Endothelial cell of umbilical vein (primary cell): ENCODE data around the gene HHATL. TPM values are rescaled to one million over a fixed set of nuclear protein-coding genes. Genes with fewer than 3 reads are reported as not detected.

Source experiments
- BruUV-seq: library from RNA; stranded (reverse); fragments of 400-500 nt; replicated peaks from 2 replicates; lab custom pipeline; 2021; lab: Mats Ljungman, UMichigan
- CTCF ChIA-PET: fragments of 300-600, 350-600 bp; sonication (Branson Sonifier 250); formaldehyde crosslinking; loops from one replicate; lab custom pipeline; 2021; ENCODE audit warnings: antibody characterized with exemption, inconsistent platforms; lab: Charles Lee
- POLR2A ChIA-PET: fragments of 300-600, 350-600 bp; sonication (Branson Sonifier 250); formaldehyde crosslinking; loops from one replicate; lab custom pipeline; 2021; ENCODE audit warnings: antibody characterized with exemption, inconsistent platforms; lab: Charles Lee
- DNase-seq: peaks from one replicate; pipeline ENCODE4 v3.0.0-alpha.2; 2011; ENCODE audit warnings: low read depth, low spot score
- FAIRE-seq: peaks from 2 replicates; lab custom pipeline; 2011; peaks lifted over from hg19 to GRCh38; lab: Jason Lieb, UNC
- H2AFZ ChIP-seq: 2 replicates; pipeline ENCODE4 v1.6.0; 2012; ENCODE audit warnings: low read depth, low read length, control low read depth, inconsistent platforms
- H3K27ac ChIP-seq: 2 replicates; pipeline ENCODE4 v1.5.1; 2011; ENCODE audit warnings: low read depth, mild to moderate bottlenecking, control low read depth, low read length, moderate library complexity; ENCODE audit not compliant: insufficient read depth
- H3K27me3 ChIP-seq, 2 experiments: 2 replicates each; pipeline versions ENCODE4 v1.6.0 to v1.6.1; 2011; ENCODE audit warnings: low read length in 2 of 2, mixed read lengths in 1 of 2; ENCODE audit not compliant: control insufficient read depth in 2 of 2, insufficient read depth in 2 of 2
- H3K36me3 ChIP-seq, 2 experiments: 2 replicates in 1 of 2; 3 replicates in 1 of 2; pipeline ENCODE4 v1.5.1; 2011; ENCODE audit warnings: low read length in 2 of 2, mild to moderate bottlenecking in 1 of 2, moderate library complexity in 1 of 2; ENCODE audit not compliant: control insufficient read depth in 2 of 2, insufficient read depth in 2 of 2; ENCODE audit errors: extremely low read depth in 1 of 2
- H3K4me1 ChIP-seq: 3 replicates; pipeline ENCODE4 v1.5.1; 2011; ENCODE audit warnings: mild to moderate bottlenecking, low read length; ENCODE audit not compliant: control insufficient read depth, insufficient read depth; ENCODE audit errors: extremely low read depth
- H3K4me2 ChIP-seq: 2 replicates; pipeline ENCODE4 v1.6.1; 2011; ENCODE audit warnings: low read length, control low read depth, mixed read lengths; ENCODE audit not compliant: insufficient read depth
- H3K4me3 ChIP-seq, 3 experiments: fragments of 200-600 bp in 1 of 3; sonication (generic), shearing (Covaris generic) in 1 of 3; replicated peaks in 1 of 3; 2 replicates each; pipeline ENCODE4 v1.5.1; 2011 to 2016; ENCODE audit warnings: control low read depth in 3 of 3, low read length in 3 of 3, mild to moderate bottlenecking in 2 of 3, inconsistent platforms in 1 of 3, low read depth in 1 of 3, moderate library complexity in 1 of 3; ENCODE audit not compliant: insufficient read depth in 1 of 3
- H3K79me2 ChIP-seq: 2 replicates; pipeline ENCODE4 v1.6.0; 2012; ENCODE audit warnings: low read length, inconsistent platforms; ENCODE audit not compliant: control insufficient read depth, insufficient read depth
- H3K9ac ChIP-seq: replicated peaks from 2 replicates; pipeline ENCODE3; 2011; ENCODE audit warnings: low read length, control low read depth; ENCODE audit not compliant: insufficient read depth; ENCODE audit errors: extremely low read depth
- H3K9me1 ChIP-seq: replicated peaks from 3 replicates; pipeline ENCODE4 v1.6.0; 2011; ENCODE audit warnings: mild to moderate bottlenecking, low read length; ENCODE audit not compliant: control insufficient read depth, insufficient read depth; ENCODE audit errors: extremely low read depth
- H3K9me3 ChIP-seq: replicated peaks from 2 replicates; pipeline ENCODE4 v1.5.1; 2012; ENCODE audit warnings: low read length, inconsistent platforms; ENCODE audit not compliant: control insufficient read depth, insufficient read depth
- H4K20me1 ChIP-seq: replicated peaks from 2 replicates; pipeline ENCODE3; 2011; ENCODE audit warnings: mild to moderate bottlenecking, low read length; ENCODE audit not compliant: control insufficient read depth, insufficient read depth; ENCODE audit errors: extremely low read depth
- CTCF ChIP-seq, 2 donors: IDR thresholded peaks; 1 replicate in 1 of 2; 2 replicates in 1 of 2; pipeline ENCODE4 v1.5.1; 2011; ENCODE audit warnings: low read length in 2 of 2, mild to moderate bottlenecking in 2 of 2, moderate library complexity in 2 of 2, control low read depth in 1 of 2, inconsistent platforms in 1 of 2, low read depth in 1 of 2; ENCODE audit not compliant: insufficient read depth in 1 of 2; ENCODE audit errors: extremely low read depth in 1 of 2
- FOS ChIP-seq: IDR thresholded peaks from 2 replicates; pipeline ENCODE4 v1.6.1; 2011; ENCODE audit warnings: mild to moderate bottlenecking, low read length, moderate library complexity, borderline replicate concordance; ENCODE audit not compliant: insufficient read depth
- JUN ChIP-seq: IDR thresholded peaks from 2 replicates; pipeline ENCODE4 v1.6.1; 2011; ENCODE audit warnings: borderline replicate concordance, low read depth; ENCODE audit not compliant: insufficient read length, insufficient read depth
- POLR2A ChIP-seq: IDR thresholded peaks from 2 replicates; pipeline ENCODE4 v1.6.1; 2012; ENCODE audit warnings: low read depth, mild to moderate bottlenecking, control low read depth, low read length
- POLR2AphosphoS5 ChIP-seq: IDR thresholded peaks from 2 replicates; pipeline ENCODE4 v1.6.1; 2012; ENCODE audit warnings: low read depth, mild to moderate bottlenecking, control low read depth, low read length, moderate library complexity; ENCODE audit not compliant: insufficient read depth
- dilution Hi-C: fragments of 300-500 bp; cut with MboI; formaldehyde crosslinking; loops from one replicate; pipeline ENCODE4 v1.15.0; 2019; ENCODE audit warnings: low sequenced_read_pairs; ENCODE audit not compliant: extremely low pct_ligation_motif_present
- intact Hi-C: fragments of 100-400 bp; cut with micrococcal nuclease; formaldehyde crosslinking; loops from one replicate; pipeline ENCODE4 v1.10.0; 2022
- polyA plus RNA-seq, 4 experiments: library from polyadenylated mRNA; depleted of rRNA in 3 of 4; stranded (reverse) in 3 of 4; unstranded in 1 of 4; fragments of >200 nt; gene quantifications; 2 replicates each; pipeline versions ENCODE4 v1.2.1 to v1.2.3, GENCODE V29; 2011 to 2012; ENCODE audit warnings: missing spikeins in 1 of 4
- total RNA-seq: library from RNA; stranded (reverse); gene quantifications from 2 replicates; pipeline ENCODE4 v1.2.3, GENCODE V29; 2021

HHATL gene
- total and polyA plus RNA-seq, 2 donors (not counting 3 experiments of a cell fraction or from before 2014, with no cell fraction given) = not detected

GRCh38 chr3:42655980-42656679 is 46.5 kb downstream of the HHATL start:
- no peak overlapping the region for H3K27ac ChIP-seq
- CTCF ChIA-PET = no interaction called here

GRCh38 chr3:42655331-42655888 is 47.2 kb downstream of the HHATL start:
- Histone ChIP-seq H3K27ac (peak overlapping the region; percentile 74), H3K4me1 (peaks cover 36% of the 10 kb centered on the region), H3K9me1 (no peaks in the 10 kb centered on the region), H4K20me1 (no peaks in the 10 kb centered on the region), H3K36me3 (peaks cover 0 to 7% of the 10 kb centered on the region in 2 experiments), H3K9me3 (no peaks in the 10 kb centered on the region), H3K79me2 (peaks cover 36% of the 10 kb centered on the region), H3K27me3 (no peaks in the 10 kb centered on the region), H3K4me2 (peak overlapping the region; percentile 62), H3K4me3 (peak overlapping the region; percentile 54 to 77 (median 57)), H3K9ac (peak overlapping the region; percentile 87), H2AFZ (no peak overlapping the region)
- intact Hi-C loops = loop anchor here (2.0 kb wide), 2 partner anchors 29 to 73 kb away; partner anchors contain the start of gene KLHL40
- dilution Hi-C loops = no loop called here
- TF ChIP-seq CTCF (IDR thresholded peaks at IDR 0.05; ENCODE audit: extremely low read depth in 1 of 2, insufficient read depth in 1 of 2, low read depth in 1 of 2, low read length in 2 of 2) (no peak), JUN (no peak), POLR2AphosphoS5 (peak; percentile 32)
- POLR2A ChIA-PET = no interaction called here
- no TSS peak for BruUV-seq
- CTCF ChIA-PET = no interaction called here
- FAIRE-seq (no peak), DNase-seq (peak; percentile 11)

More at GRCh38 chr3:42655980-42656679, 46.5 kb downstream of the HHATL start:
- H3K9me1 ChIP-seq = no peaks in the 10 kb centered on the region
- H4K20me1 ChIP-seq = no peaks in the 10 kb centered on the region
- peak overlapping the region; percentile 2 for H3K4me2 ChIP-seq
- DNase-seq = peak; percentile 37
- H3K27me3 ChIP-seq = no peaks in the 10 kb centered on the region
- peaks cover 0 to 7% of the 10 kb centered on the region in 2 experiments for H3K36me3 ChIP-seq
- no peak overlapping the region for H3K9ac ChIP-seq
- peaks cover 31% of the 10 kb centered on the region for H3K79me2 ChIP-seq
- POLR2A ChIA-PET = no interaction called here
- no peak for TF ChIP-seq POLR2A
- TF ChIP-seq FOS = peak; percentile 57
- peak; percentile 77 for FAIRE-seq
- intact Hi-C loops (loop anchor here (2.0 kb wide), 2 partner anchors 29 to 73 kb away; partner anchors contain the start of gene KLHL40), dilution Hi-C loops (no loop called here)
- peaks cover 36% of the 10 kb centered on the region for H3K4me1 ChIP-seq
- H3K4me3 ChIP-seq = no peak overlapping the region
- no peak overlapping the region for H2AFZ ChIP-seq
- no peaks in the 10 kb centered on the region for H3K9me3 ChIP-seq
- no TSS peak for BruUV-seq
